ENCODE results near the gene PYGO2.

Gene PYGO2

DNA sequence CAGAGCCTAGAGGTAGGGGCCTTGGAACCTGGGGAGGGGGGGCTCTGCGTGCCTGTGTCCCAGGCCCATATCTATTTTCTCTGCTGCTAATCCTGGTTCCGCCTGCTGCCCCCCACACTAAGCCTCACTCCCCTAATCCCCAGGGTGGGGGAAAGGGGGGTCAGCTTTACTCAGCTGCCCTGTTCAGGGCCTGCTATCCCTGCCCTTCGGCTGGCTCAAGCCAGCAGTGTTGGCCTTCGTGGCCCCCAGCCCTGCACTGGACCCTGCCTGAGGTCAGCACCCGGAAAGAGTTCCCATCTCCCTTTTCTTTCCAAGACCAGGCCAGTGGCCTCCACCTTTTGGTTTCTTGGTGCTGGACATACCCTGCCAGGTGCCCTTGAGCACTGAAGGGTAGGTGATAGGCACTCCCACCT, 49.4 kb upstream of the PYGO2 start:
- ATAC-seq: no peak
- TF ChIP-seq ZNF8 (CRISPR knock-in tag; IDR thresholded peaks at IDR 0.05): no peak
- no peak for TF ChIP-seq RARB (CRISPR knock-in tag; IDR thresholded peaks at IDR 0.05)
- TF ChIP-seq GLIS3 (CRISPR knock-in tag; IDR thresholded peaks at IDR 0.05): no peak
- TF ChIP-seq, protein P1, sequence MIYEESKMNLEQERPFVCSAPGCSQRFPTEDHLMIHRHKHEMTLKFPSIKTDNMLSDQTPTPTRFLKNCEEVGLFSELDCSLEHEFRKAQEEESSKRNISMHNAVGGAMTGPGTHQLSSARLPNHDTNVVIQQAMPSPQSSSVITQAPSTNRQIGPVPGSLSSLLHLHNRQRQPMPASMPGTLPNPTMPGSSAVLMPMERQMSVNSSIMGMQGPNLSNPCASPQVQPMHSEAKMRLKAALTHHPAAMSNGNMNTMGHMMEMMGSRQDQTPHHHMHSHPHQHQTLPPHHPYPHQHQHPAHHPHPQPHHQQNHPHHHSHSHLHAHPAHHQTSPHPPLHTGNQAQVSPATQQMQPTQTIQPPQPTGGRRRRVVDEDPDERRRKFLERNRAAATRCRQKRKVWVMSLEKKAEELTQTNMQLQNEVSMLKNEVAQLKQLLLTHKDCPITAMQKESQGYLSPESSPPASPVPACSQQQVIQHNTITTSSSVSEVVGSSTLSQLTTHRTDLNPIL (CRISPR knock-in tag; IDR thresholded peaks at IDR 0.05; ENCODE audit: low read depth): no peak

DNA sequence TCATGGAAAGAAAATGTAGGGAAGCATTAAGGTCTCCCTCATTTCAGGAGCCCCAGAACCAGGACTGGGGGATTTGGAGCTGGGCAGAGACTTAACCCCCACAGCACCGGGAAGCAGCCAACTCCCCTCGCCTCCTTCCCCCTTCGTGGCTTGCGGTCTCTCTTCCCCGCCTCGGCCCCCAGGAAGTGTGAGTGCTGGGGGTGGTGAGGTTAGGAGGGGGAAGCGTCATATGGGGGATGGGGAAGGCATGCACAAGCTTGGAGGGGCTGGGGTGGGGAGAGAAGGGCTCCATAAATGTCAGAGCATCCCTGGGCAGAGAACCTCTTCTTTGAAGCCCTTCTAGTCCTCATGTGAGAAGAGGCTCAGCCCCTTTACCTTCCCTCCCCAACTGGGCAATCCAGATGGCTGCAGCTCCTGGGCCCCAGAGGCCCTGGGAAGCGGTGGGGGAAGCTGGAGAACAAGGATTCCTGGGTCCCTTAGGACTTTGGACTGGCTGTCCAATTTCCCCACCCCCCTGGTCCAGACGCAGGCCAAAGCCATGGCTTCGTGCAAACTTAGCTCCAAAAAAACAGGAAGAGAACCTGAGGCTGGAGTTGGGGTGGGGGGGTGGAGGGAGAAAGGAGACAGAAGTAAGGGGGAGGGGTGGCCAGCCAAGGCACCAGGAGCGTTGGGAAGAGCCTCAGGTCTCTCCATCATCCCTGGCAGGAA, 48.8 kb upstream of the PYGO2 start:
- TF ChIP-seq, protein P2, sequence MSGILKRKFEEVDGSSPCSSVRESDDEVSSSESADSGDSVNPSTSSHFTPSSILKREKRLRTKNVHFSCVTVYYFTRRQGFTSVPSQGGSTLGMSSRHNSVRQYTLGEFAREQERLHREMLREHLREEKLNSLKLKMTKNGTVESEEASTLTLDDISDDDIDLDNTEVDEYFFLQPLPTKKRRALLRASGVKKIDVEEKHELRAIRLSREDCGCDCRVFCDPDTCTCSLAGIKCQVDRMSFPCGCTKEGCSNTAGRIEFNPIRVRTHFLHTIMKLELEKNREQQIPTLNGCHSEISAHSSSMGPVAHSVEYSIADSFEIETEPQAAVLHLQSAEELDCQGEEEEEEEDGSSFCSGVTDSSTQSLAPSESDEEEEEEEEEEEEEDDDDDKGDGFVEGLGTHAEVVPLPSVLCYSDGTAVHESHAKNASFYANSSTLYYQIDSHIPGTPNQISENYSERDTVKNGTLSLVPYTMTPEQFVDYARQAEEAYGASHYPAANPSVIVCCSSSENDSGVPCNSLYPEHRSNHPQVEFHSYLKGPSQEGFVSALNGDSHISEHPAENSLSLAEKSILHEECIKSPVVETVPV (CRISPR knock-in tag; IDR thresholded peaks at IDR 0.05): no peak
- TF ChIP-seq ESRRG (CRISPR knock-in tag; IDR thresholded peaks at IDR 0.05) (no peak), ISL1 (CRISPR knock-in tag; IDR thresholded peaks at IDR 0.05) (no peak), ZC3H10 (CRISPR knock-in tag; IDR thresholded peaks at IDR 0.05) (no peak)
- TF ChIP-seq, protein P3, sequence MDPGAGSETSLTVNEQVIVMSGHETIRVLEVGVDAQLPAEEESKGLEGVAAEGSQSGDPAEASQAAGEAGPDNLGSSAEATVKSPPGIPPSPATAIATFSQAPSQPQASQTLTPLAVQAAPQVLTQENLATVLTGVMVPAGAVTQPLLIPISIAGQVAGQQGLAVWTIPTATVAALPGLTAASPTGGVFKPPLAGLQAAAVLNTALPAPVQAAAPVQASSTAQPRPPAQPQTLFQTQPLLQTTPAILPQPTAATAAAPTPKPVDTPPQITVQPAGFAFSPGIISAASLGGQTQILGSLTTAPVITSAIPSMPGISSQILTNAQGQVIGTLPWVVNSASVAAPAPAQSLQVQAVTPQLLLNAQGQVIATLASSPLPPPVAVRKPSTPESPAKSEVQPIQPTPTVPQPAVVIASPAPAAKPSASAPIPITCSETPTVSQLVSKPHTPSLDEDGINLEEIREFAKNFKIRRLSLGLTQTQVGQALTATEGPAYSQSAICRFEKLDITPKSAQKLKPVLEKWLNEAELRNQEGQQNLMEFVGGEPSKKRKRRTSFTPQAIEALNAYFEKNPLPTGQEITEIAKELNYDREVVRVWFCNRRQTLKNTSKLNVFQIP (CRISPR knock-in tag; IDR thresholded peaks at IDR 0.05; ENCODE audit: borderline replicate concordance, low read depth): no peak
- ATAC-seq: no peak

DNA sequence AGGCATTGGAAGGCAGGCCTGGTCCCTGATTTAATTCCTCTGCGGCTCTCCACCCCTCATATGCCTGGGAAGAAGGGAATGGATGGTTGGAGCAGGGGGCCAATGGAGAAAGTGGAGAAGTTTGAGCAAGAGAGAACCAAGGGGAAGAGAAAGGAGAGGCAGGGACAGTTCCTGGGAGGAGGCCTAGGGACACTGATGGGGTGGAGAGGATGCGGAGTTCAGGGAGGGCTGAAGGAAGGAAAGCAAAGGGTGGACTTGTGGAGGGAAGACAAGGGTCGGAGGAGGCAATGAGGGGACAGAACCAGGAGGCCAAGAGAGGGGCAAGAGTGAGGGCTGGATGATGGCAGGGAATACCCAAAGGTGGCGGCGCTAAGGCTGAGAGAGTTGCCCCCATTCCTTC, 48.2 kb upstream of the PYGO2 start:
- ATAC-seq: no peak
- TF ChIP-seq, protein P2 (CRISPR knock-in tag; IDR thresholded peaks at IDR 0.05): no peak
- TF ChIP-seq ZFP3 (CRISPR knock-in tag; IDR thresholded peaks at IDR 0.05) (no peak), ARNTL (CRISPR knock-in tag; IDR thresholded peaks at IDR 0.05; ENCODE audit: borderline replicate concordance, low read depth) (no peak), TOX (CRISPR knock-in tag; IDR thresholded peaks at IDR 0.05; ENCODE audit: borderline replicate concordance) (no peak), ZFP30 (CRISPR knock-in tag; IDR thresholded peaks at IDR 0.05) (no peak), ZC3H10 (CRISPR knock-in tag; IDR thresholded peaks at IDR 0.05) (no peak), CSDC2 (CRISPR knock-in tag; IDR thresholded peaks at IDR 0.05) (no peak), ESRRG (CRISPR knock-in tag; IDR thresholded peaks at IDR 0.05) (no peak), SNAI2 (CRISPR knock-in tag; IDR thresholded peaks at IDR 0.05) (no peak)

DNA sequence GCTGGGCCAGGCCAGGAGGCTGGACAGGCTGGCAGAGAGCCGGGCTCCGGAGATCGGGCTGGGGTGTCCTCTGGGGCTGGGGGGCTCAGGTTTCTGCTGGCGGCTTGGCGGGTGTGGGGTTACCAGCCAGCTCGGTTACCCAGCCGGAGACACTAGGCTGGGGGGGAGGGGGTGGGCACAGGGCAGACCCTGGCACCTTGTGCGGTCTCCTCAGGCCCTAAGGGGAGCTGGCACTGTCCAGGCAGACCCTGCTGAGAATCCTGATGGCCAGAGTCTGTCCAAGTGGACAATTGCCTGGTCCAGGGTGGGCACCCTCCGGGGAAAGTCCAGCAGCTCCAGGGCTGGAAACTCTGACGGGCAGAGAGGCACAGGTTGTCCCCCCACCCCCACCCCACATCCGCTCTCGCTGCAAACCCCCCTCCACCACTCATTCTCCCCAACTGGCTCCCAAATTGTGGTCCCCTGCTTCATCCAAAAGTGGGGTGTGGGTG, 47.7 kb upstream of the PYGO2 start:
- no peak for ATAC-seq
- TF ChIP-seq ZNF8 (CRISPR knock-in tag; IDR thresholded peaks at IDR 0.05) (no peak), BACH2 (CRISPR knock-in tag; IDR thresholded peaks at IDR 0.05; ENCODE audit: borderline replicate concordance) (no peak), SNAI2 (CRISPR knock-in tag; IDR thresholded peaks at IDR 0.05) (no peak), TOX (CRISPR knock-in tag; IDR thresholded peaks at IDR 0.05; ENCODE audit: borderline replicate concordance) (no peak), ARNTL (CRISPR knock-in tag; IDR thresholded peaks at IDR 0.05; ENCODE audit: borderline replicate concordance, low read depth) (no peak), PPARA (CRISPR knock-in tag; IDR thresholded peaks at IDR 0.05; ENCODE audit: borderline replicate concordance) (no peak), ZNF70 (CRISPR knock-in tag; IDR thresholded peaks at IDR 0.05) (no peak), ESRRG (CRISPR knock-in tag; IDR thresholded peaks at IDR 0.05) (no peak), TCF4 (CRISPR knock-in tag; IDR thresholded peaks at IDR 0.05; ENCODE audit: borderline replicate concordance) (no peak), ZFP30 (CRISPR knock-in tag; IDR thresholded peaks at IDR 0.05) (no peak), ZC3H10 (CRISPR knock-in tag; IDR thresholded peaks at IDR 0.05) (no peak), ISL1 (CRISPR knock-in tag; IDR thresholded peaks at IDR 0.05) (no peak), CSDC2 (CRISPR knock-in tag; IDR thresholded peaks at IDR 0.05) (no peak), GLIS3 (CRISPR knock-in tag; IDR thresholded peaks at IDR 0.05) (no peak)
- TF ChIP-seq, protein P2 (CRISPR knock-in tag; IDR thresholded peaks at IDR 0.05): no peak
- TF ChIP-seq, protein P3 (CRISPR knock-in tag; IDR thresholded peaks at IDR 0.05; ENCODE audit: borderline replicate concordance, low read depth): no peak
- TF ChIP-seq, protein P4, sequence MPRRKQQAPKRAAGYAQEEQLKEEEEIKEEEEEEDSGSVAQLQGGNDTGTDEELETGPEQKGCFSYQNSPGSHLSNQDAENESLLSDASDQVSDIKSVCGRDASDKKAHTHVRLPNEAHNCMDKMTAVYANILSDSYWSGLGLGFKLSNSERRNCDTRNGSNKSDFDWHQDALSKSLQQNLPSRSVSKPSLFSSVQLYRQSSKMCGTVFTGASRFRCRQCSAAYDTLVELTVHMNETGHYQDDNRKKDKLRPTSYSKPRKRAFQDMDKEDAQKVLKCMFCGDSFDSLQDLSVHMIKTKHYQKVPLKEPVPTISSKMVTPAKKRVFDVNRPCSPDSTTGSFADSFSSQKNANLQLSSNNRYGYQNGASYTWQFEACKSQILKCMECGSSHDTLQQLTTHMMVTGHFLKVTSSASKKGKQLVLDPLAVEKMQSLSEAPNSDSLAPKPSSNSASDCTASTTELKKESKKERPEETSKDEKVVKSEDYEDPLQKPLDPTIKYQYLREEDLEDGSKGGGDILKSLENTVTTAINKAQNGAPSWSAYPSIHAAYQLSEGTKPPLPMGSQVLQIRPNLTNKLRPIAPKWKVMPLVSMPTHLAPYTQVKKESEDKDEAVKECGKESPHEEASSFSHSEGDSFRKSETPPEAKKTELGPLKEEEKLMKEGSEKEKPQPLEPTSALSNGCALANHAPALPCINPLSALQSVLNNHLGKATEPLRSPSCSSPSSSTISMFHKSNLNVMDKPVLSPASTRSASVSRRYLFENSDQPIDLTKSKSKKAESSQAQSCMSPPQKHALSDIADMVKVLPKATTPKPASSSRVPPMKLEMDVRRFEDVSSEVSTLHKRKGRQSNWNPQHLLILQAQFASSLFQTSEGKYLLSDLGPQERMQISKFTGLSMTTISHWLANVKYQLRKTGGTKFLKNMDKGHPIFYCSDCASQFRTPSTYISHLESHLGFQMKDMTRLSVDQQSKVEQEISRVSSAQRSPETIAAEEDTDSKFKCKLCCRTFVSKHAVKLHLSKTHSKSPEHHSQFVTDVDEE (CRISPR knock-in tag; IDR thresholded peaks at IDR 0.05): no peak
- TF ChIP-seq, protein P1 (CRISPR knock-in tag; IDR thresholded peaks at IDR 0.05; ENCODE audit: low read depth): no peak

Data from SK-N-SH treated with all-trans-retinoic acid at 6 μM for 48 hours (cell line).